GM12874 (cell line): ENCODE results near the gene CD6.
A peak's percentile ranks its signal among the peaks of the same experiment; 100 is the strongest.

ENCODE experiments used
- TF ChIP-seq, protein P1 (sequence below): IDR thresholded peaks from 2 replicates; pipeline ENCODE4 v1.5.1; 2011; ENCODE audit warnings: low read depth, mild to moderate bottlenecking, control low read depth, low read length, moderate library complexity; ENCODE audit not compliant: insufficient read depth

The CD6 gene

GRCh38 chr11:60941371-60942119 is 29.9 kb upstream of the CD6 start:
- TF ChIP-seq, protein P1, sequence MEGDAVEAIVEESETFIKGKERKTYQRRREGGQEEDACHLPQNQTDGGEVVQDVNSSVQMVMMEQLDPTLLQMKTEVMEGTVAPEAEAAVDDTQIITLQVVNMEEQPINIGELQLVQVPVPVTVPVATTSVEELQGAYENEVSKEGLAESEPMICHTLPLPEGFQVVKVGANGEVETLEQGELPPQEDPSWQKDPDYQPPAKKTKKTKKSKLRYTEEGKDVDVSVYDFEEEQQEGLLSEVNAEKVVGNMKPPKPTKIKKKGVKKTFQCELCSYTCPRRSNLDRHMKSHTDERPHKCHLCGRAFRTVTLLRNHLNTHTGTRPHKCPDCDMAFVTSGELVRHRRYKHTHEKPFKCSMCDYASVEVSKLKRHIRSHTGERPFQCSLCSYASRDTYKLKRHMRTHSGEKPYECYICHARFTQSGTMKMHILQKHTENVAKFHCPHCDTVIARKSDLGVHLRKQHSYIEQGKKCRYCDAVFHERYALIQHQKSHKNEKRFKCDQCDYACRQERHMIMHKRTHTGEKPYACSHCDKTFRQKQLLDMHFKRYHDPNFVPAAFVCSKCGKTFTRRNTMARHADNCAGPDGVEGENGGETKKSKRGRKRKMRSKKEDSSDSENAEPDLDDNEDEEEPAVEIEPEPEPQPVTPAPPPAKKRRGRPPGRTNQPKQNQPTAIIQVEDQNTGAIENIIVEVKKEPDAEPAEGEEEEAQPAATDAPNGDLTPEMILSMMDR = no peak

DNA sequence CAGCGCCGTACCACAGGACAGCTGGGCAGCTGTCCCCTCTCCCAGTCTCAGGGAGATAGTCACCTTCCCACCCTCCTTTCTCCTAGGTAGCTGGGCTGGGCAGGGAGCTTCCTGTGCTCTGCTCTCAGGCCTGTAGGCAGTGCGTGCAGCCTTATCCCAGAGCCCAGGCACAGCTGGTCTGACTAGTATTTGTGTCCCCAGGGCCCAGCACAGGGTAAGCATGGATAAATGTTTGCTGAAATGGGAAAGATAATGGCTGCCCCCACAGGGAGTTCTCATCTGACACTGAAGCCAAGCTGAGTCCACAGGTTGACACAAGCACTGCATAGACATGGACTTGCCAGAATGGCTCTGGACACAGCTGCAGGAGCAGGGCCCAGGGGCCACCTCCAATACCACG is 29.3 kb upstream of the CD6 start:
- TF ChIP-seq, protein P1 = no peak

DNA sequence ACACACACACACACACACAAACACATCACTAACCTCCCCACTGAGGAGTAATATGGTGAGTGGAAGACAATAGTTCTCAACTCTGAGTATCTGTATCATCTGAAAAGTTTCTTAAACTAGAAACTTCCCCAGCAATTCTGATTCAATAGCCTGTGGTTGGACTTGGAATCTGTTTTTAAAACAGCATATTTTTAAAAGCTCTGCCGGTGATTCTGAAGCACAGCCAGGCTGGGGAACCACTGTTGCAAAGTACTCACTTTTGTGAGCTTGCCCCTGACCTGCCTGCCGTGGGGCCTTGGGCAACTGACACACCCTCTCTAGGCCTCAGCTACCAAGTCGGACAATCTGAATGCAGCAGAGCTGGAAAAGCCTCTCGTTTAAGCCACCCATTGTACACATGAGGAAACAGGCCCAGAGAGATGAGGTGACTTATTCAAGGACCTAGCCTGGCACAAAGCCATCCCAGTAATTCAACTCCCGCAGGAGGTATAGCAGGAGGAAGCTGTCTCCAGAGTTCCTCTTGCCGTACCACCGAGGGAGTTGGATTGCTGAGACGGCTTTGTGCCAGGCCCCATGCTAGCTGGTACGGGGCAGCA is 28.4 kb upstream of the CD6 start:
- TF ChIP-seq, protein P1 = no peak

DNA sequence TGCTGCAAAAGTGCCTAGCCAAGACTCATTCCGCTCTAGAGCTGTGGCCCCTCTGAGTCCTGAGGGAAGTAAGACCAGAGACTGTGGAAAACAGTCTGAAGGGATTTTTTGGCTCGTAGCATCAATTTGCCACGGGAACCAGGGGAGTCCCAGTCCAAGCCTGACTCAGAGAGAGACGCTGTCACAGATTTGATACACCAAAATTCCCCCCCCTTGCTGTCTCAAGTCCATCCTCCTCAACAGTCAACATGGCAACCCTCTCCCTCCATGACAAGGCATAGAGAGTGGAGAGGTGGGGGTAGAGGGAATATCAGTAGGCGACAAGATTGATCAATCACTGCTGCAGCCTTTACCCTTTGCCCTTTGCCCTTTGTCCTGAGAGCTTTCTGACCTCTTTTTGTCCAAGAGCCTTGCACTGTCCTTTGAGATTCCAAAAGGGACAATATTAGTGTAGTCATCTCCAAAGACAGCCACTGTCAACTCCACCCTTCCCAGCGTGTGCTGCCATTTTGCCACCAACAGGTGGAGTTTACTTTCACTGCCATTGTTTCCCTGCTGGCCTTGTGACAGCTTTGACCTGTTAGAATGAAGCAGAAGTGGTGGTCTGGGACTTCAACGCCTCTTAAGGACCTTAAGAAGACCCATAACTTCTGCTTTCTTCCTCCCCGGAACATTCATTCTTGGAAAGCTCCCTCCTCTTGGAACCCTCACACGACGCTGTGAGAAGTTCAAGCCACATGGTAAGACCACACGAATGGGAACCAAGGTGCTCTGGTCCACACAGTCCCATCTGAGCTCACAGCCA is 26.8 kb upstream of the CD6 start:
- TF ChIP-seq, protein P1 = peak; percentile 31; the same call in 1 of the 2 replicates

DNA sequence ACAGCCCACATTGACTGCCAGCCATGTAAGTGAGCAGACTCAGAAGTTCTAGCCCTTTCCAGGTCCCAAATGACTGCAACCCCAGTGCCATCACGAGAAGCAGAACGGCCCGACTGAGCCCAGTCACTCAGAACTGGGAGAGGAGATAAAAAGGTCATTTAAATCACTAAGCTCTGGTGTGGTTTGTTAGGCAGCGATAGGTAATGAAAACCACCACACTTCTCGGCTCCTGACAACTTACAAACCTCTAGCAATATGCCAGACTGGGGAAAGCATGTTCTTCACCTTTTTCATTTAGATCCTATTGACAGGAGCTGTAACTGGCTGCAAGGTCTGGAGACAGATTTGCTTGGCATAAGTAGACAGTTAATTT is 26.2 kb upstream of the CD6 start:
- TF ChIP-seq, protein P1 = no peak

DNA sequence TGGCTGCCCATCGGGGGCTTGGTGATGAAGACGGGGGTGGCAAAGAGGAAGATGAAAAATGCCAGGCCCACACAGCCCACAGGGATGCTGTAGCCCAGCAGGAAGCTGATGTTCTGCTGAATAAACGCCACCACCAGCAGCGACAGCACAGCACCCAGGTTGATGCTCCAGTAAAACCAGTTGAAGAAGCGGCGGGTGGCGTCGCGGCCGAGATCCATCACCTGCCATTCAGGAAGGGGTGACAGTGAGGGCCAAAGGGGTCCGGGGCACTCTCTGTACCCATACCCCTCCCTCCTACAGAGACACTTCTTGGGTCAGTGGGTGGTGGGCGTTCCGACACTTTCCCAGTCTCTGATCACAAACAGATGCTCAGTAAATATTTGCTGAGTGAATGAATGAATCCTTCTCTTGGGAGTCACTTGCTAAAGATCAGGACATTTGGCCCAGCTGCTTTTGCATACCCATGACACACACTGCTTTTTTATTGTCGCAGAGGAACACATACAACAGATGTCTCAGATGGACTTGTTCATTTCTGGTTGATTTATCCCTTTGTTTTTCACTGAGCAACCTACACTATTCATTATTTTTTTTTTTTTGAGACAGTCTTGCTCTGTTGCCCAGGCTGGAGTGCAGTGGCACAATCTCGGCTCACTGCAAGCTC is 24.7 kb upstream of the CD6 start:
- TF ChIP-seq, protein P1 = no peak

GRCh38 chr11:60947700-60948099 is 23.8 kb upstream of the CD6 start:
- TF ChIP-seq, protein P1 = no peak
